H1 (cell line): ENCODE results near the gene ZNF808. TPM values are rescaled to one million over a fixed set of nuclear protein-coding genes. Genes with fewer than 3 reads are reported as not detected.

Source experiments
- CTCF ChIA-PET: fragments of 300-600 bp; sonication (Branson Sonifier 250); formaldehyde crosslinking; loops from one replicate; lab custom pipeline; 2021; ENCODE audit not compliant: partially characterized antibody; lab: Charles Lee
- POLR2A ChIA-PET: fragments of 300-600 bp; sonication (Branson Sonifier 250); formaldehyde crosslinking; loops from one replicate; lab custom pipeline; 2021; ENCODE audit warnings: inconsistent platforms; ENCODE audit not compliant: partially characterized antibody; lab: Charles Lee
- DNase-seq, 2 experiments: peaks; one replicate each; pipeline versions ENCODE4 v3.0.0 to v3.0.0-alpha.2; 2010 to 2022; ENCODE audit warnings: low spot score in 2 of 2, low read depth in 1 of 2, mixed read lengths in 1 of 2
- FAIRE-seq: peaks from 2 replicates; lab custom pipeline; 2011; peaks lifted over from hg19 to GRCh38; lab: Jason Lieb, UNC
- H2AFZ ChIP-seq: 2 replicates; pipeline ENCODE4 v1.8.1; 2012; ENCODE audit warnings: low read length, inconsistent platforms
- H2AK5ac ChIP-seq: 2 replicates; pipeline ENCODE4 v1.6.1; 2013; ENCODE audit warnings: low read depth, low read length
- H2BK120ac ChIP-seq: replicated peaks from 2 replicates; pipeline ENCODE3; 2013; ENCODE audit warnings: low read depth, low read length, inconsistent platforms
- H2BK12ac ChIP-seq: 2 replicates; pipeline ENCODE4 v1.6.1; 2013; ENCODE audit warnings: low read depth, low read length
- H2BK15ac ChIP-seq: 2 replicates; pipeline ENCODE4 v1.6.1; 2013; ENCODE audit warnings: low read length
- H2BK20ac ChIP-seq: 2 replicates; pipeline ENCODE4 v1.6.1; 2013; ENCODE audit warnings: low read length
- H2BK5ac ChIP-seq: 2 replicates; pipeline ENCODE4 v1.6.1; 2013; ENCODE audit warnings: low read depth, low read length
- H3K14ac ChIP-seq: 2 replicates; pipeline ENCODE4 v1.6.1; 2013; ENCODE audit warnings: inconsistent platforms; ENCODE audit not compliant: insufficient read length
- H3K18ac ChIP-seq: 2 replicates; pipeline ENCODE4 v1.6.1; 2013; ENCODE audit warnings: low read length; ENCODE audit errors: extremely low read depth
- H3K23ac ChIP-seq: 2 replicates; pipeline ENCODE4 v1.6.1; 2013; ENCODE audit warnings: inconsistent platforms; ENCODE audit not compliant: insufficient read length
- H3K23me2 ChIP-seq: 2 replicates; pipeline ENCODE4 v1.6.1; 2013; ENCODE audit warnings: low read depth, low read length
- H3K27ac ChIP-seq: 2 replicates; pipeline ENCODE4 v1.6.1; 2011; ENCODE audit warnings: low read depth, low read length, inconsistent platforms
- H3K27me3 ChIP-seq, 4 experiments: replicated peaks in 1 of 4; 1 replicate in 1 of 4; 2 replicates in 3 of 4; pipeline versions ENCODE4 v1.6.1 to v1.8.1; 2011 to 2013; ENCODE audit warnings: low read length in 3 of 4, mild to moderate bottlenecking in 3 of 4, inconsistent platforms in 2 of 4, mixed read lengths in 2 of 4, moderate library complexity in 1 of 4; ENCODE audit not compliant: control insufficient read depth in 3 of 4, insufficient read depth in 3 of 4; ENCODE audit errors: extremely low read depth in 1 of 4
- H3K36me3 ChIP-seq, 4 experiments: 2 replicates each; pipeline versions ENCODE4 v1.6.1 to v1.8.1; 2011 to 2013; ENCODE audit warnings: mild to moderate bottlenecking in 4 of 4, low read length in 3 of 4, moderate library complexity in 2 of 4, control low read depth in 1 of 4, inconsistent platforms in 1 of 4; ENCODE audit not compliant: insufficient read depth in 4 of 4, control insufficient read depth in 2 of 4
- H3K4ac ChIP-seq: replicated peaks from 2 replicates; pipeline ENCODE3; 2013; ENCODE audit warnings: low read length, low read depth, mixed read lengths, inconsistent platforms; ENCODE audit not compliant: insufficient read length
- H3K4me1 ChIP-seq, 4 experiments: replicated peaks in 1 of 4; 1 replicate in 1 of 4; 2 replicates in 3 of 4; pipeline versions ENCODE4 v1.6.1 to v1.8.1; 2011 to 2013; ENCODE audit warnings: low read length in 3 of 4, inconsistent platforms in 2 of 4, mixed read lengths in 1 of 4; ENCODE audit not compliant: insufficient read depth in 4 of 4, control insufficient read depth in 3 of 4
- H3K4me2 ChIP-seq, 2 experiments: 2 replicates each; pipeline versions ENCODE4 v1.6.1 to v1.8.1; 2011 to 2013; ENCODE audit warnings: low read depth in 2 of 2, low read length in 2 of 2, control low read depth in 1 of 2, inconsistent platforms in 1 of 2, mild to moderate bottlenecking in 1 of 2; ENCODE audit not compliant: insufficient read depth in 1 of 2
- H3K4me3 ChIP-seq, 4 experiments: fragments of 200-600, 300-600 bp in 1 of 4; sonication (generic), shearing (Covaris generic), sonication (Bioruptor Twin) in 1 of 4; 2 replicates each; pipeline versions ENCODE4 v1.5.1 to v1.8.1; 2011 to 2016; ENCODE audit warnings: low read length in 4 of 4, low read depth in 3 of 4, control low read depth in 2 of 4, inconsistent platforms in 2 of 4, mild to moderate bottlenecking in 2 of 4, mixed read lengths in 1 of 4, moderate library complexity in 1 of 4; ENCODE audit not compliant: insufficient read depth in 2 of 4; ENCODE audit errors: extremely low read depth in 1 of 4
- H3K56ac ChIP-seq: replicated peaks from 2 replicates; pipeline ENCODE3; 2013; ENCODE audit warnings: low read depth, mild to moderate bottlenecking, mixed read lengths, low read length, inconsistent platforms; ENCODE audit not compliant: insufficient read length
- H3K79me1 ChIP-seq: 2 replicates; pipeline ENCODE4 v1.6.1; 2013; ENCODE audit warnings: low read depth, low read length, control low read depth
- H3K79me2 ChIP-seq, 2 experiments: 2 replicates each; pipeline versions ENCODE4 v1.6.1 to v1.8.1; 2012 to 2013; ENCODE audit warnings: low read length in 2 of 2, mild to moderate bottlenecking in 2 of 2, inconsistent platforms in 1 of 2; ENCODE audit not compliant: insufficient read depth in 2 of 2, control insufficient read depth in 1 of 2
- H3K9ac ChIP-seq, 4 experiments: replicated peaks in 1 of 4; 1 replicate in 1 of 4; 2 replicates in 3 of 4; pipeline versions ENCODE4 v1.6.1 to v1.8.1; 2011 to 2013; ENCODE audit warnings: low read depth in 3 of 4, low read length in 3 of 4, control low read depth in 2 of 4, mild to moderate bottlenecking in 2 of 4, moderate library complexity in 2 of 4, inconsistent platforms in 1 of 4; ENCODE audit errors: extremely low read depth in 1 of 4
- H3K9me3 ChIP-seq, 2 experiments: 2 replicates each; pipeline versions ENCODE4 v1.6.1 to v1.8.1; 2012 to 2013; ENCODE audit warnings: mild to moderate bottlenecking in 2 of 2, moderate library complexity in 2 of 2, control low read depth in 1 of 2, inconsistent platforms in 1 of 2, low read depth in 1 of 2, low read length in 1 of 2, mixed read lengths in 1 of 2; ENCODE audit not compliant: insufficient read depth in 2 of 2
- H4K20me1 ChIP-seq, 2 experiments: replicated peaks in 1 of 2; 2 replicates each; pipeline versions ENCODE3 to v1.8.1; 2011 to 2013; ENCODE audit warnings: inconsistent platforms in 2 of 2, low read length in 2 of 2, mild to moderate bottlenecking in 1 of 2; ENCODE audit not compliant: insufficient read depth in 2 of 2, control insufficient read depth in 1 of 2
- H4K5ac ChIP-seq: 2 replicates; pipeline ENCODE4 v1.6.1; 2013; ENCODE audit warnings: low read length, low read depth, mixed read lengths, inconsistent platforms; ENCODE audit not compliant: insufficient read length
- H4K8ac ChIP-seq: 2 replicates; pipeline ENCODE4 v1.8.0; 2013; ENCODE audit warnings: mild to moderate bottlenecking, moderate library complexity, low read length, inconsistent platforms; ENCODE audit not compliant: insufficient read depth; ENCODE audit errors: extremely low read depth
- H4K91ac ChIP-seq: replicated peaks from 2 replicates; pipeline ENCODE3; 2013; ENCODE audit warnings: low read length, mixed read lengths, inconsistent platforms; ENCODE audit not compliant: insufficient read length
- CREB1 ChIP-seq: IDR thresholded peaks from 2 replicates; pipeline ENCODE4 v1.6.1; 2012; ENCODE audit warnings: inconsistent platforms
- CTBP2 ChIP-seq: IDR thresholded peaks from 2 replicates; pipeline ENCODE4 v1.7.0; 2011; ENCODE audit warnings: borderline replicate concordance, mild to moderate bottlenecking, moderate library complexity, mixed read lengths, low read length; ENCODE audit not compliant: insufficient read depth, insufficient read length
- EGR1 ChIP-seq: IDR thresholded peaks from 2 replicates; pipeline ENCODE4 v1.6.1; 2011; ENCODE audit warnings: low read depth, low read length, borderline replicate concordance
- GTF2F1 ChIP-seq: IDR thresholded peaks from 2 replicates; pipeline ENCODE4 v1.6.1; 2012; ENCODE audit warnings: low read depth, low read length, improper control_type of control experiment, borderline replicate concordance
- JUN ChIP-seq: IDR thresholded peaks from 2 replicates; pipeline ENCODE4 v1.6.1; 2011; ENCODE audit warnings: low read depth, mild to moderate bottlenecking, improper control_type of control experiment, low read length
- PHF8 ChIP-seq: fragments of 200-600 bp; sonication (generic); conservative IDR thresholded peaks from 2 replicates; pipeline ENCODE4 v1.7.1; 2012; ENCODE audit warnings: low read depth, mild to moderate bottlenecking, inconsistent platforms, low read length, moderate library complexity
- RAD21 ChIP-seq, 2 experiments: IDR thresholded peaks in 1 of 2; conservative IDR thresholded peaks in 1 of 2; 2 replicates each; pipeline ENCODE4 v1.6.1; 2011; ENCODE audit warnings: low read depth in 2 of 2, low read length in 2 of 2, improper control_type of control experiment in 1 of 2, inconsistent platforms in 1 of 2, mild to moderate bottlenecking in 1 of 2, moderate library complexity in 1 of 2
- SAP30 ChIP-seq: fragments of 300-600 bp; sonication (generic); IDR thresholded peaks from 2 replicates; pipeline ENCODE4 v1.7.1; 2012; ENCODE audit warnings: low read length, moderate library complexity, mild to moderate bottlenecking, inconsistent platforms; ENCODE audit not compliant: insufficient read depth, insufficient replicate concordance
- SIN3A ChIP-seq, 2 experiments: IDR thresholded peaks in 1 of 2; conservative IDR thresholded peaks in 1 of 2; 2 replicates each; pipeline ENCODE4 v1.6.1; 2011 to 2012; ENCODE audit warnings: low read length in 2 of 2, improper control_type of control experiment in 1 of 2, low read depth in 1 of 2, mild to moderate bottlenecking in 1 of 2
- SP1 ChIP-seq: IDR thresholded peaks from 2 replicates; pipeline ENCODE4 v1.6.1; 2011; ENCODE audit warnings: low read depth, low read length
- WGBS, 2 experiments: shearing (Covaris generic) in 1 of 2; methylation state at CpG; one replicate each; pipeline versions ENCODE4 v1.1.6 to v1.1.7; 2013 to 2015; ENCODE audit warnings: low lambda C conversion rate in 2 of 2, mixed read lengths in 2 of 2, inconsistent platforms in 1 of 2, low coverage in 1 of 2, missing lambda C conversion rate in 1 of 2; ENCODE audit not compliant: insufficient replicate concordance in 2 of 2, insufficient coverage in 1 of 2, insufficient read length in 1 of 2; ENCODE audit errors: extremely low coverage in 1 of 2, missing lambda C conversion rate in 1 of 2; 5-methylcytosine and 5-hydroxymethylcytosine counted together
- polyA plus RNA-seq, 7 experiments: library from polyadenylated mRNA; depleted of rRNA in 3 of 7; stranded (reverse) in 5 of 7; unstranded in 2 of 7; fragments of >200 nt in 5 of 7; fragments of 200-250 nt in 2 of 7; gene quantifications; 1 replicate in 5 of 7; 2 replicates in 1 of 7; 4 replicates in 1 of 7; pipeline versions ENCODE4 v1.2.1 to v1.2.3, GENCODE V29; 2011 to 2013; ENCODE audit warnings: missing spikeins in 2 of 7, mixed read lengths in 2 of 7
- total RNA-seq: library from RNA; stranded (reverse); fragmentation: NEBNext Ultra II Directional; extraction: Animal tissue kit (Norgen Biotek cat#: 25700); gene quantifications from 2 replicates; pipeline ENCODE4 v1.2.1, GENCODE V29; 2021
- TF ChIP-seq, protein P1 (sequence below): IDR thresholded peaks from 2 replicates; pipeline ENCODE4 v1.6.1; 2012; ENCODE audit warnings: inconsistent platforms

Gene ZNF808
- total and polyA plus RNA-seq, 2 of the 8 experiments (the other 6 are each of a cell fraction or from before 2014, with no cell fraction given), result 3.9 to 25.9 TPM

GRCh38 chr19:52492994-52493470, 34.4 kb upstream of the ZNF808 start:
- H2BK5ac ChIP-seq, result 0 out of 2 replicates have a peak overlapping the region, but pooled peaks have one; percentile 44
- no peak overlapping the region for H2BK12ac ChIP-seq
- FAIRE-seq (no peak), DNase-seq (peak; percentile 44 to 72)
- H3K4me2 ChIP-seq, result peak overlapping the region; percentile 71 to 76
- H3K4ac ChIP-seq, result no peak overlapping the region
- H3K4me3 ChIP-seq, result peak overlapping the region; percentile 41 to 67 (median 54)
- H3K9ac ChIP-seq, result peak overlapping the region in 1 of 4 experiments; percentile 35; a peak in 3 of 7 replicates
- H3K23me2 ChIP-seq, result peaks cover 4% of the 10 kb centered on the region; the same call in 1 of the 2 replicates
- no peaks in the 10 kb centered on the region for H4K20me1 ChIP-seq
- H3K18ac ChIP-seq, result 0 out of 2 replicates have a peak overlapping the region, but pooled peaks have one; percentile 34
- no peak overlapping the region for H4K91ac ChIP-seq
- no peak overlapping the region for H4K5ac ChIP-seq
- no peak overlapping the region; the same call in 1 of the 2 replicates for H4K8ac ChIP-seq
- H2BK120ac ChIP-seq, result peak overlapping the region; percentile 18
- ChIA-PET POLR2A (interaction anchor here (0.7 to 1.0 kb wide), 4 partner anchors 39 to 272 kb away, joined by 3 read pairs; no protein-coding TSS in a partner anchor), CTCF (interaction anchor here (1.0 to 1.7 kb wide), 2 partner anchors 34 to 150 kb away, joined by 4 read pairs; no protein-coding TSS in a partner anchor)
- peak overlapping the region; percentile 66 for H2AFZ ChIP-seq
- peaks cover 0 to 5% (median 0%) of the 10 kb centered on the region in 4 experiments; a peak in 2 of 7 replicates for H3K27me3 ChIP-seq
- H3K79me2 ChIP-seq, result no peaks in the 10 kb centered on the region
- no peak overlapping the region for H2AK5ac ChIP-seq
- no peaks in the 10 kb centered on the region for H3K79me1 ChIP-seq
- peaks cover 0 to 6% (median 0%) of the 10 kb centered on the region in 4 experiments; a peak in 2 of 7 replicates for H3K4me1 ChIP-seq
- no peak overlapping the region for H2BK20ac ChIP-seq
- H3K23ac ChIP-seq, result no peak overlapping the region
- H3K9me3 ChIP-seq, result peaks cover 0 to 5% of the 10 kb centered on the region in 2 experiments; a peak in 1 of 4 replicates
- no peak overlapping the region for H3K27ac ChIP-seq
- no peaks in the 10 kb centered on the region for H3K36me3 ChIP-seq
- 3% methylated on average over 28 of the region's 28 CpGs; no CpG with 5 or more reads in 1 of the 2 experiments for WGBS, 2 experiments
- H3K56ac ChIP-seq, result no peak overlapping the region
- no peak overlapping the region for H3K14ac ChIP-seq
- H2BK15ac ChIP-seq, result no peak overlapping the region
- TF ChIP-seq EGR1 (0 out of 2 replicates have a peak, but pooled peaks have one; percentile 14), CTBP2 (no peak), GTF2F1 (no peak), PHF8 (0 out of 2 replicates have a peak, but pooled peaks have one; percentile 22), JUN (no peak), CREB1 (peak; percentile 30), SP1 (no peak), SIN3A (conservative IDR thresholded peaks at IDR 0.05 in 1 of 2, IDR thresholded peaks at IDR 0.05 in 1 of 2; ENCODE audit: low read depth in 1 of 2, low read length in 2 of 2) (peak in 1 of 2 experiments; percentile 59; a peak in 1 of 4 replicates), SAP30 (no peak), RAD21 (IDR thresholded peaks at IDR 0.05 in 1 of 2, conservative IDR thresholded peaks at IDR 0.05 in 1 of 2; ENCODE audit: low read depth in 2 of 2, low read length in 2 of 2) (peak; percentile 74 to 84)
- TF ChIP-seq, protein P1, sequence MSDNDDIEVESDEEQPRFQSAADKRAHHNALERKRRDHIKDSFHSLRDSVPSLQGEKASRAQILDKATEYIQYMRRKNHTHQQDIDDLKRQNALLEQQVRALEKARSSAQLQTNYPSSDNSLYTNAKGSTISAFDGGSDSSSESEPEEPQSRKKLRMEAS, result peak; percentile 98
